HPDE6-E6E7 (cell line): Measurements from ENCODE around the gene WNT11.

Source experiments
- DNase-seq: peaks from one replicate; pipeline ENCODE4 v3.0.0; 2011; ENCODE audit warnings: missing footprints; ENCODE audit errors: extremely low spot score

The WNT11 gene

DNA sequence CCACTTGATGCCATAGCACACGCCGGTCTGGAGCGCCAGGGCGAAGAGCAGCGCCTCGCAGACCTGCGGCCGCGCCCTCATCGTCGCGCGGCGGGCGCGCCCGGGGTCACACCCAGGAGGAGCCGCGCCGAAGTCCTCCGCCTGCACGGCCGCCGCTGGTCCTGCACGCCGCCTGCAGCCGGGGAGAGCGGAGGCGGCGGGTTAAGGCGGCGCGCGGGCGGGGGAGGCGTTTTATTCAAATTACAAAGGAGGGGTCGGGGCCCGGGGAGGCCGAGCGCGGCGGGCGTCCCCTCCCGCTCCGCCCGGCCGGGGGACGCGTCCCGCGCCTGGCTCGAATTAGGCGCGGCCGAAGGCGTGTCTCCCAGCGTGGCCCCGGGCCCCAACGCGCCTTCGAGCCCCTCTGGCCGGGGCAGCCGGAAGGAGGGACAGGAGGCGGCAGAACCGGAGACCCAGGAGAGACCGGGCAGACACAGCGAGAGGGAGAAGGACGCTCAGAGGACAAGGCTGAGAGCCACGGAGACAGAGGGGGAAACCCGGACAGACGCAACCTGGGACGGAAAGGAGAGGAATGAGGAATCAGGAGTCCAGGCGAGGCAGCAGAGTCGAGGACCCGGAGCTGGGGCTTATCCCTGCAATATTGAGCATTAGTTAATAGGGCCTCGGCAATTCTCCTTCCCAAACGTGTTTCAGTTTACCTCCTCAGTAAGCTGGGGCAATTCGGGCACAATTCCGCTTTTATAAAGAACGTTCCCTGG is at the start of gene WNT11:
Gene WNT11, minus strand, starts transcription at position 176 of the 755 bp plus-strand sequence. Its CDS starts 95 bp downstream, at position 81.
- DNase-seq: no peak

DNA sequence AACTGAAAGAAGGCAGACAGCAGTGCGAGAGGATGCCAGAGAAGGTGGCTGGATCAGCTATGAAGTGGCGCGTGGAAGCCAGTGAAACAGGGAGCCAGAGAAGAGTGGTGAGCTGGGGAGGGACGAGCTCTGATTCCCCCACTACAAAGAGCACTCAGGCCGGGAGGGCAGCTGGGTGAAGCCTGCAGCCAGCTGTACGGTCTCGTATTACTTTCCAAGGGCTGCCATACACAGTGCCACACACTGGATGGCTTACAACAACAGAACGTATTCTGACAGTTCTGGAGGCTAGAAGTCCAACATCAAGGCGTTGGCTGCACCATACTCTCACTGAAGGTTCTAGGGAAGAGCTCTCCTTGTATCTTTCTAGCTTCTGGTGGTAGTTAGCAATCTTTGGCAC is 47.1 kb upstream of the WNT11 start:
- DNase-seq: no peak

- no peak for DNase-seq
Measured at GRCh38 chr11:76252631-76253070, 46.3 kb upstream of the WNT11 start.

DNA sequence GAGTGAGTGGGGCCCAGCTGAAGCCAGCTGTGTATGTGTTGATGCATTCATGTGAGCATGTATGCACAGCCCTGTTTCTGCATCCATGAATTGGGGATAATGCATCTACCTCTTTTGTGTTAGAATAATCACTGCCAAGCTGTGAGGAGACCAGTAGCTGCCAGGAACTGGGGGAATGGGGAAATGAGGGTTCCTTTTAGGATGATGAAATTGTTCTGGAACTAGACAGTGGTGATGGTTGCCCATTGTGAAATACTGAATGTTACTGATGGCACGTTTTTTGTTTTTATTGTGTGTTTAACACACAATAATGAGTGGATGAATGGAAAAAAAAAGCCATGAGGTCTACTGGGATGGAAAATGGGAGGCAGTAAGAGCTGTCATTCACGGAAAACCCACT is 45.3 kb upstream of the WNT11 start:
- no peak for DNase-seq

GRCh38 chr11:76251226-76251575 is 44.9 kb upstream of the WNT11 start:
- no peak for DNase-seq

GRCh38 chr11:76250520-76251225 is 44.4 kb upstream of the WNT11 start:
- no peak for DNase-seq

GRCh38 chr11:76249195-76249741 is 43.0 kb upstream of the WNT11 start:
- DNase-seq: no peak

GRCh38 chr11:76248210-76248609 is 41.9 kb upstream of the WNT11 start:
- no peak for DNase-seq

DNA sequence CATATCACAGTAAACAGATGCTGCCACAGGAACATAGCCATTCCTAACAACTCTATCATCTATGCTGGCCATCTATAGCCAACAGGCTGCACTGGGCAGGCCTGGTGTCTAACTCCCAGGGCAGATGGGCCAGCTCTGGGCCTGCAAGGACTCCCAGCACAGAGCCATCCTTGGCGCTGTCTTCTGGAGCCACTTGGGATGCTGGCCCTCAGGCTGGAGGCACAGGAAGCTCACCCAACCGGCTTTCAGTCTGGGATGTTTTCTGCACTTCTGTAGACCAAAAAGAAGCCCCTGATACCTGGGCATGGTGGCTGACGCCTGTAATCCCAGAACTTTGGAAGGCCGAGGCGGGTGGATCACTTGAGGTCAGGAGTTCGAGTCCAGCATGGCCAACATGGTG is 40.8 kb upstream of the WNT11 start:
- DNase-seq: no peak

DNA sequence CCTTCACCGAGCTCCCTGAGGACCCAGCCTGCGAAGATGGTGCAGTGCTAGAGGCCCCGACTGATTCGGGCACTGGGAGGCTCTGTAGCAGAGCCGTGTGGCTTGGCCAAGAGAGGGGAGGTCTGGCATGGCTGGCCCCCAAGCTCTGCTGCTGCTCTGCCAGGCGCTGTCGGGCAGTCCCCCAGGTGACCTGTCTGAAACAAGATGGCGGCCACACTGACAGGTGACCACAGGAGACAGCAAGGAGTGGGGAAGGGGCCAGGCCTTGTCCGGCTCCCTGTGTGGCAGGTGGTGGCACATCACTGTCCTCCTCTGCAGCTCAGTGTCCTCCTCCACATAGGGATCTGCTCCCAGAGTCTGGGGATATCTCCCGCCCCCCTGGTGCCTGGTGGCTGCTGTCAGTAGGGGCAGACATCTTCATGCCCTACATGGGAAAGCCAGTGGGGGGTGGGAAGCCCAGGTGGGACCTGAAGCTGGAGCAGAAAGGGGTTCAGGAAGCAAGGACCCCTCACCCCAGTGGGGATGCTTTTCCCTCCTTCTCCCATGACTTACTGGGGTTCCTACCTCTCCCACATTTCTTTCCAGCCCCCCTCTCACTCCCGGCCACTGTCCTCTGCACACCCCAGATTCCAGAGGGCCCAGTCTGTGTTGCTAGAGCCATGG is 40.1 kb upstream of the WNT11 start:
- DNase-seq: no peak

DNA sequence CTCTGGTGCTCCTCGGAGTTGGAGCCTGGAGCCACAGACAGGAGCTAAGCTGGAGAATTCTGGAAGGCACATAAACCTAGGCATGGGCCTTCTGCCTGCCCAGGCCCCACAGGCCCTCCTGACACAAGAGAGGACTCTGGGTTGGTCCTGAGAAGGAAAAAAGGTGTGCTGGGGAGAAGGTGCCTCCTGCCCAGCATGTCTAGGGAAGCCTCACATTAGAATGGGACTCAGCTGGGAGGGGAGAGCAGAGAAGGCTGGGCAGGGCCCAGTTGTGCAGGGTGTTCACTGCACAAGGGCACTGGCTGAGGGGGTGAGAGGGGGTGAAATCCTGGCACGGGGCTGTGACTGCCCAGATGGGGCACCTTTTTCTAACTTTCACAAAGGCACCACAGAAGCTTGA is 39.4 kb upstream of the WNT11 start:
- no peak for DNase-seq

GRCh38 chr11:76244316-76244851 is 38.1 kb upstream of the WNT11 start:
- DNase-seq: no peak

DNA sequence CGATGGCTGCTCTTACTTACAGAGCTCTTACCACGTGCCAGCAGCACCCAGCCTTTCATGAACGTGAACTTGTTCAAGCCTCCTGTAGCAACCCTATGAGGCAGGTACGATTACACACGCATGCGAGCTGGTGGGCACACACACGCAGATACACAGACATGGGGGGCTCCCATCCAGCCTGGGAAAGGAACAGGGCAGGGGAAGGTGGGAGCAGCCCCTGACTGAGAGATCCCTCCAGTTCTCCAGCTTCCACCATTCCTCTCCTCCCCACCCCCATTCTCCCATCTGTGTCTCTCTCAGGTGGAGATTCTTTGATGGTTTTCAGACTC is 37.6 kb upstream of the WNT11 start:
- DNase-seq: no peak

DNA sequence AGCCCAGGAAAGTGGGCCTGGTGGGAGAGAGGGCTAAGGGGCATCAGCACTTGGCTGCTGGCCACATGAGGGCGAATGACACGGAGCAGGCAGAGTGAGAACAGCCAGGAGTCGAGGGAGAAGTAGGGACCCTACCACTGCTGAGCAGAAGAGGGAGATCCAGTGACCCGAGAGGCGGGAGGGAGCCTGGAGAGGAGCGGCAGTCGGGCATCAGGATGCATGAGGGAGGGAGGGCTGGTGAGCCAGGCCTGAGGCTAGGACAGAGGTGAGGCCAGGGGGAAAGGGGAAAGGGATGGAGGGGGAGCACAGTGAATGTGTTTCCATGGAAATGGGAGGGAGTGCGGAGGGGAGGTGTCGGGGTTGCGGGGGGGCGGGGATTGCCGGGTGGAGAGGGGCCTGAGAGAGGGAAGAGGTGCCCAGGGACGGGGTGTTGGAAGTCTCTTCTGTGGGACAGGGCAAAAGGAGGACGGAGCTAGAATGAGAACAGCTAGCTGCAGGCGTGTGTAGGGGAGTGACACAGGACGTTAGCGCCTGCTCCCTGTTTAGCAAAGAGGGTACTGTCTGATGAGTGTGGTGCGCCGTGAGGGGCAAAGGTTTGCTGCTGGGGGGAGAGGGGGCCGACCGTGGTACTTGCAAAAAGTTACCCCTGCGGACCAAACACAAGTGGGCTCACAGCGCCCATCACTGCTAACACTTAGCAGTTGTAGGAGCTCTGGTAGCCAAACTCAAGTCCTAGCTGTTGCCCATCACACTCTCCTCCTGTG is 37.1 kb upstream of the WNT11 start:
- no peak for DNase-seq

DNA sequence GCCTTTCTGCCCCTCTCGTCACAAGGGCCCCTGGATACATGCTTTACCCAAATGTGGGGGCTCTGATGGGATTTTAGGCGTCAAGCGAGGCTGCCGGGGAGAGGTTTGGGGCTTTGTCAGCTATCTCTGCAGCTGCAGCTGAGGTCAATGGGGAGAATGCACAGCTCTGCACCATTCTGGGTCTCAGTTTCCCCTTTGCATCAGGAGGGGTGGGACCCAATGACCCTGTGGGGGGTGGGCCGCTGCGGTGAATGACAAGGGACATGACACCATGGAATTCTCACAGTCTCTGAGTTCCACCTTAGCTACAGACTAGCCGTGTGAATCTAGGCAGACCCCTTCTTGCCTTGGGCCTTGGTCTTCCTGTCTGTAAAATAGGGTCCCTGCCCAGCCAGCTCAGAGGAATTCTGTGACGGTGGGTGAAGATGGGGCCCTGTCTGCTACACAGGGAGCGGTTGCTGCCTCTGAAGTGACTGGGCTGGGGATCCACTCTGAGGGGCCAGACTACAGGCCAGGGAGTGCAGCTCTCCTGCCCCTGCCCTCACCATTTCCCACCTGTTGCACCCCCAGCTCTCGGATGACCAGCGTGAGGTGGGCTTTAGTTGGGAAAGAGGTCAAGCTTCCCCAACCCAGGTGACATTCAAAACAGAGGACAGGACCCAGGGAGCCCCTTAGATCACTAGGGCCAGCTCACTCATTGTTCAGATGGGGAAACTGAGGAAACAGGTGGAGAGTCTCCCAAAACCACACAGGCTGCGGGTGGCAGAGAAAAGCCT is 35.9 kb upstream of the WNT11 start:
- DNase-seq: no peak

DNA sequence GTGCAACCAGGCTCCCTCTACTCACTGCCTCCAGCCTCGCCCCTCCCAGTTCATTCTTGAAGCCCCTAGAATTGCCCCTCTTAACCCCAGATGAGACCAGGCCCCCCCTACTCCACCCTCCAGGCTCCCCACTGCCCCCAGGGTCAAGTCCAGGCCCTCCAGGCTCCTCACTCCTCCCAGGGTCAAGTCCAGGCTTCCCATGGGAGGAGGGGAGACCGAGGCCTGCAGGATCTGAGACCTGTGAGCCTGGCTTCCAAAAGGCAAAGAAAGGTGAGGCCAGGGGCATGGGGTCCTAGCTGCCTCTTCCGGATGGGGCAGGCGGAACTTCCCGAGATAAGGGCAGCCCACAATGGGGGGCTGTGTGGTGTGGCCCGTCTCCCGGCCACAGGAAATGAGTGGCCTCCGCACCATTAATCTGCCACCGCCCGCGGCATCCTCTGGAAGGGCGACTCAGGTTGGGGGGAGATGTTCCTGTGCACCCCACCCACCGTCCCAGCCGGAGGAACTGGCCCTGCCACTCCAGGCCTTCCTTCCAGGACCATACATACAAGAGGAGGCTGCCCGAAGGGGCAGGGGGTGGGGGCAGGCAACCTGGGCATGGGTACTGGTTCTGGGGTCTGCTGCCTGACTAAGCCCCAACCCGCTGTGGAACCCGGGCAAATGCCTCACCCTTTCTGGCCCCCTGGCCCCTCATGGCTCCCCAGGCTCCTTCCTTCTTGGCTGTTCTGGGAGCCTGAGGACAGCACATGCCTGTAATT is 35.1 kb upstream of the WNT11 start:
- no peak for DNase-seq

DNA sequence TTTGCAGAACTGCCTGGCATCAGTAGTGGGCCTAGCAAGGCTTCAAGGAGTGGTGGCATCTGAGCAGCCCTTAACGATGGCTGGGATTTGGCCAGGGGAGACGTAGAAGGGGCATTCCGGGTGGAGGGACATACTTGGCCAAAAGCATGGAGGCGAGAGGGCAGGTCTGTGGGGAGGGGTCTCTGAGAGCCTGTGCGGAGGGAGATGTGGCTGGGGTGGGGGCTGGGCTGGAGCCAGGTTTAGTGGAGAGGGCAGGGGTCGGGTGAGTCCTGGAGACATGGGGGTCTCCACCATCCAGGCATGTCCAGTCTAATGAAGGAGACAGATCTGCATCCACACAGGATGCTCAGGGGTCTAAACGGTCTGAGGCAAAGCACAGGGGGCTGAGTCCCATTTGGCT is 34.4 kb upstream of the WNT11 start:
- DNase-seq: no peak

DNA sequence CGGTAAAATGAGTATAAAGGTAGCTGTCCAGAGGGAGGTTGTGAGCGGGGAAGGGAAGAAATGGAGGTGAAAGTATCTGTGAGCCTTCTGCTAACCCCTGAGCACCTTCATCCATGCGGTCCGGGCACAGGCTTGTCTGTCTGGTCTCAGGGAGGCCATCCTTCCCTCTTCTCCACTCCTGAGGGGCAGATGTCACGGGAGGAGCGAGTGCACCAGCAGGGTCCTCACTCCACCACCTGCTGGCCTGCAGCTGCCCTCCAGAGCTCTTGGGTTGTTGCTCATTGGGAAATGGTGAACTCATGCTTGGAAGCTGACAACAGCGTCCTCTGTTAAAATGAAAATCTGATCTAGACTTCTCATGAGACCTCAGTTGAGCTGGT is 33.8 kb upstream of the WNT11 start:
- DNase-seq: no peak

DNA sequence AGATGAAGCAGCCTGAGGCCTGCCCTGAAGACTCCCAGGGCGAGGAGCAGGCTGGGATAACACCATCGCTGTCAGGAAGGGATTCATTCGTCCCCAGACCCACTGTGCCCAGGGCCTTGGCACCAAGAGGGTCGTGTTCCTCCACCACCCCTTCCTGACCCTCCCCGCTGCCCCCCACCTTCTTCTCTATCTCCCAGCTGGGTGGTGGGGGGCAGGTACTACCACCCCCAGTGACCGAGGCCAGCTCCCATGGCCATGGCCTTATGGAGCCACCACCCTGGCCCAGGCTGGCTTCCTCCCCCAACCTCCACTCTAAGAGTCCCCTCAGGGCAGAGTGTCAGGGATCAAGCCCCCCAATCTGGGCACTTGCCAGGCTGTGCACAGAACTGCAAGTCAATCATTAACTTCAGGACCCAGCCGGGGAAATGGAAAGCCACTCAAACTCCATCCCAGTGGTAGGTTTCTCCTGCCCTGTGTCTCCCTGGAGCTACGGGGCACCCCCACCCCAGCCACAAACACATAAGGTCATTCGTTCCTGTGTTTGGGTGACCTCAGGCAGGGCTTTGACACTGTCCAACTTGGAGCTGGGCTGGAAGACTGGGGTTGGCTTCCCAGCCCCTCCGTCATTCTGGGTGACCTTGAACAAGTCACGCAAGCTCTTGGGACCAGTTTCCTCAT is 33.3 kb upstream of the WNT11 start:
- DNase-seq: no peak

- no peak for DNase-seq
Measured at GRCh38 chr11:76238551-76238950, 32.2 kb upstream of the WNT11 start.
